ENCODE measurements around the gene PTRH2. TPM values are rescaled to one million over a fixed set of nuclear protein-coding genes. Genes with fewer than 3 reads are reported as not detected.

The PTRH2 gene
- polyA plus RNA-seq, 2 of the 4 experiments (the other 2 are of a cell fraction), result 109 to 169 TPM

GRCh38 chr17:59737324-59737723, 30.1 kb upstream of the PTRH2 start:
- Histone ChIP-seq H3K4me3 (no peak overlapping the region), H3K4me1 (no peaks in the 10 kb centered on the region), H3K9me3 (no peaks in the 10 kb centered on the region), H3K4me2 (no peak overlapping the region), H3K27ac (no peak overlapping the region)
- 84% methylated on average over 3 of the region's 3 CpGs for WGBS (ENCODE audit: missing lambda C conversion rate)
- ChIA-PET CTCF (interaction anchor here (0.9 to 2.7 kb wide), 5 partner anchors 9 to 123 kb away, joined by 3 to 15 read pairs (median 5); no protein-coding TSS in a partner anchor), POLR2A (no interaction called here)
- ATAC-seq (no peak), FAIRE-seq (no peak), DNase-seq (ENCODE audit: low read depth in 1 of 2, low spot score in 1 of 2) (no peak)
- no peak for TF ChIP-seq MYC (IDR thresholded peaks at IDR 0.05; ENCODE audit: borderline replicate concordance, low read length)
- no peak for TF ChIP-seq NR3C1 (IDR thresholded peaks at IDR 0.05)
- TF ChIP-seq NFE2L2 (conservative IDR thresholded peaks at IDR 0.05; ENCODE audit: low read length), result no peak
- TF ChIP-seq HOXB5 (CRISPR knock-in tag; IDR thresholded peaks at IDR 0.05), result no peak
- no peak for TF ChIP-seq MAFK (IDR thresholded peaks at IDR 0.05; ENCODE audit: partially characterized antibody)
- no peak for TF ChIP-seq KDM5A (IDR thresholded peaks at IDR 0.05)
- no peak for TF ChIP-seq ESRRA (IDR thresholded peaks at IDR 0.05; ENCODE audit: borderline replicate concordance, low read length)
- TF ChIP-seq, protein P1, sequence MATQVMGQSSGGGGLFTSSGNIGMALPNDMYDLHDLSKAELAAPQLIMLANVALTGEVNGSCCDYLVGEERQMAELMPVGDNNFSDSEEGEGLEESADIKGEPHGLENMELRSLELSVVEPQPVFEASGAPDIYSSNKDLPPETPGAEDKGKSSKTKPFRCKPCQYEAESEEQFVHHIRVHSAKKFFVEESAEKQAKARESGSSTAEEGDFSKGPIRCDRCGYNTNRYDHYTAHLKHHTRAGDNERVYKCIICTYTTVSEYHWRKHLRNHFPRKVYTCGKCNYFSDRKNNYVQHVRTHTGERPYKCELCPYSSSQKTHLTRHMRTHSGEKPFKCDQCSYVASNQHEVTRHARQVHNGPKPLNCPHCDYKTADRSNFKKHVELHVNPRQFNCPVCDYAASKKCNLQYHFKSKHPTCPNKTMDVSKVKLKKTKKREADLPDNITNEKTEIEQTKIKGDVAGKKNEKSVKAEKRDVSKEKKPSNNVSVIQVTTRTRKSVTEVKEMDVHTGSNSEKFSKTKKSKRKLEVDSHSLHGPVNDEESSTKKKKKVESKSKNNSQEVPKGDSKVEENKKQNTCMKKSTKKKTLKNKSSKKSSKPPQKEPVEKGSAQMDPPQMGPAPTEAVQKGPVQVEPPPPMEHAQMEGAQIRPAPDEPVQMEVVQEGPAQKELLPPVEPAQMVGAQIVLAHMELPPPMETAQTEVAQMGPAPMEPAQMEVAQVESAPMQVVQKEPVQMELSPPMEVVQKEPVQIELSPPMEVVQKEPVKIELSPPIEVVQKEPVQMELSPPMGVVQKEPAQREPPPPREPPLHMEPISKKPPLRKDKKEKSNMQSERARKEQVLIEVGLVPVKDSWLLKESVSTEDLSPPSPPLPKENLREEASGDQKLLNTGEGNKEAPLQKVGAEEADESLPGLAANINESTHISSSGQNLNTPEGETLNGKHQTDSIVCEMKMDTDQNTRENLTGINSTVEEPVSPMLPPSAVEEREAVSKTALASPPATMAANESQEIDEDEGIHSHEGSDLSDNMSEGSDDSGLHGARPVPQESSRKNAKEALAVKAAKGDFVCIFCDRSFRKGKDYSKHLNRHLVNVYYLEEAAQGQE (IDR thresholded peaks at IDR 0.05), result no peak
- TF ChIP-seq POLR2A (IDR thresholded peaks at IDR 0.05; ENCODE audit: low read length), result no peak
- no peak for TF ChIP-seq HEYL (CRISPR knock-in tag; IDR thresholded peaks at IDR 0.05)
- TF ChIP-seq PHF8 (IDR thresholded peaks at IDR 0.05; ENCODE audit: borderline replicate concordance, low read depth), result no peak
- TF ChIP-seq HES2 (IDR thresholded peaks at IDR 0.05), result no peak
- TF ChIP-seq HOXA7 (CRISPR knock-in tag; IDR thresholded peaks at IDR 0.05), result no peak
- TF ChIP-seq HDAC2 (IDR thresholded peaks at IDR 0.05), result no peak
- TF ChIP-seq, protein P2, sequence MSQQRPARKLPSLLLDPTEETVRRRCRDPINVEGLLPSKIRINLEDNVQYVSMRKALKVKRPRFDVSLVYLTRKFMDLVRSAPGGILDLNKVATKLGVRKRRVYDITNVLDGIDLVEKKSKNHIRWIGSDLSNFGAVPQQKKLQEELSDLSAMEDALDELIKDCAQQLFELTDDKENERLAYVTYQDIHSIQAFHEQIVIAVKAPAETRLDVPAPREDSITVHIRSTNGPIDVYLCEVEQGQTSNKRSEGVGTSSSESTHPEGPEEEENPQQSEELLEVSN (IDR thresholded peaks at IDR 0.05; ENCODE audit: borderline replicate concordance, low read depth), result no peak
- no peak for TF ChIP-seq CBX2 (IDR thresholded peaks at IDR 0.05; ENCODE audit: borderline replicate concordance, low read depth)

DNA sequence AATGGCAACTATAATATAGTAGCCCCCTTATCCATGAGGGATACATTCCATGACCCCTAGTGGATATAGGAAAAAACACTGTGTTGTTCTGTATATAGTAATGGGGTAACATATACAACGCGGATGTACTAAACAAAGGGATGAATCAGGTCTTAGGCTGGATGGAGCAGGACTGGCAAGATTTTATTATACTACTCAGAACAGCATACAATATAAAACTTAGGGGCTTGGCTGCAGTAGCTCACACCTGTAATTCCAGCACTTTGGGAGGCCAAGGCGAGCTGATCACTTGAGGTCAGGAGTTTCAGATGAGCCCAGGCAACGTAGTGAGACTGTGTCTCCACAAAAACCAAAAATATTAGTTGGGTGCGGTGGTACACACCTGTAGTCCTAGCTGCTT, 27.0 kb upstream of the PTRH2 start:
- Histone ChIP-seq H3K4me1 (peaks cover 24% of the 10 kb centered on the region), H3K4me3 (no peak overlapping the region), H3K9me3 (no peaks in the 10 kb centered on the region), H3K4me2 (no peak overlapping the region), H3K27ac (no peak overlapping the region)
- FAIRE-seq (peak; percentile 76), ATAC-seq (peak in 1 of 2 experiments; percentile 35; a peak in 2 of 6 replicates), DNase-seq (ENCODE audit: low read depth in 1 of 2, low spot score in 1 of 2) (no peak)
- POLR2A ChIA-PET, result no interaction called here
- CTCF ChIA-PET, result interaction anchor here (1.0 to 4.6 kb wide), 5 partner anchors 11 to 181 kb away, joined by 3 to 33 read pairs (median 5); partner anchors contain the start of genes PTRH2 and VMP1
- no peak for TF ChIP-seq EP300 (IDR thresholded peaks at IDR 0.05)
- no peak for TF ChIP-seq CHD4 (IDR thresholded peaks at IDR 0.05; ENCODE audit: borderline replicate concordance)
- TF ChIP-seq, protein P2 (IDR thresholded peaks at IDR 0.05; ENCODE audit: borderline replicate concordance, low read depth), result no peak
- TF ChIP-seq EHMT2 (IDR thresholded peaks at IDR 0.05; ENCODE audit: low read depth), result no peak
- TF ChIP-seq TP53 (CRISPR knock-in tag; IDR thresholded peaks at IDR 0.05), result no peak
- no peak for TF ChIP-seq SREBF2 (IDR thresholded peaks at IDR 0.05)
- TF ChIP-seq, protein P3, sequence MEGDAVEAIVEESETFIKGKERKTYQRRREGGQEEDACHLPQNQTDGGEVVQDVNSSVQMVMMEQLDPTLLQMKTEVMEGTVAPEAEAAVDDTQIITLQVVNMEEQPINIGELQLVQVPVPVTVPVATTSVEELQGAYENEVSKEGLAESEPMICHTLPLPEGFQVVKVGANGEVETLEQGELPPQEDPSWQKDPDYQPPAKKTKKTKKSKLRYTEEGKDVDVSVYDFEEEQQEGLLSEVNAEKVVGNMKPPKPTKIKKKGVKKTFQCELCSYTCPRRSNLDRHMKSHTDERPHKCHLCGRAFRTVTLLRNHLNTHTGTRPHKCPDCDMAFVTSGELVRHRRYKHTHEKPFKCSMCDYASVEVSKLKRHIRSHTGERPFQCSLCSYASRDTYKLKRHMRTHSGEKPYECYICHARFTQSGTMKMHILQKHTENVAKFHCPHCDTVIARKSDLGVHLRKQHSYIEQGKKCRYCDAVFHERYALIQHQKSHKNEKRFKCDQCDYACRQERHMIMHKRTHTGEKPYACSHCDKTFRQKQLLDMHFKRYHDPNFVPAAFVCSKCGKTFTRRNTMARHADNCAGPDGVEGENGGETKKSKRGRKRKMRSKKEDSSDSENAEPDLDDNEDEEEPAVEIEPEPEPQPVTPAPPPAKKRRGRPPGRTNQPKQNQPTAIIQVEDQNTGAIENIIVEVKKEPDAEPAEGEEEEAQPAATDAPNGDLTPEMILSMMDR (IDR thresholded peaks at IDR 0.05), result no peak
- TF ChIP-seq SMC3 (IDR thresholded peaks at IDR 0.05), result no peak
- TF ChIP-seq RARB (CRISPR knock-in tag; IDR thresholded peaks at IDR 0.05), result no peak
- no peak for TF ChIP-seq HES2 (IDR thresholded peaks at IDR 0.05)
- WGBS (ENCODE audit: missing lambda C conversion rate), result 94% methylated on average over 5 of the region's 5 CpGs
